Measurements from ENCODE around the gene CRTAC1. TPM values are rescaled to one million over a fixed set of nuclear protein-coding genes. Genes with fewer than 3 reads are reported as not detected.

CRTAC1 gene
- total RNA-seq, 1 experiment from 2014 or later = not detected

DNA sequence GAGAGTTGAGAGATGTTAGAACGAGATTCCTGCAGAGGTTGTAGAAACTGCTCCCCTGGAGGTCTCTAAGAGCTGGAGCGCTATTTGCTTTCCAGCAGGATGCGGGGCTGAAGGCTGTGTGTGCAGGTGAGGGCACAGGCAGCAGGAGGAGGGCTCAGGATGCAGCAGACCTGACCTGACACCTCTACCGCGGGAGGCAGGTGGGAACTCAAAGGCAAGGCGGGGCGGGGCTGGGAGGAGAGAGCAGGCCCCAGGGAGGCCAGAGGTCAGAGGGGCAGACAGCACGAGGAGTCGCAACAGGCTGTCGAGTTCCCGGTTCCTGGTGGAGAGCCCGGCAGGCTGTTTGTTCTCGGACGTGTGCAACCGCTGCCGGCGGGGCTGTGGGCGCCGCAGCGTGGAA is 7.9 kb upstream of the CRTAC1 start:
- no TSS peak for BruUV-seq (replicated peaks)
- DNase-seq (ENCODE audit: low spot score) = no peak

GRCh38 chr10:98035599-98035998 is 5.2 kb upstream of the CRTAC1 start:
- DNase-seq (ENCODE audit: low spot score) = no peak
- CTCF ChIA-PET = no interaction called here
- H3K4me1 ChIP-seq (ENCODE audit: insufficient read depth, low read length, poor library complexity, severe bottlenecking) = no peaks in the 10 kb centered on the region
- no TSS peak for BruUV-seq (replicated peaks)
- H3K27ac ChIP-seq (ENCODE audit: low read depth, low read length, poor library complexity, severe bottlenecking) = no peak overlapping the region
- TF ChIP-seq CTCF (conservative IDR thresholded peaks at IDR 0.05; ENCODE audit: low read depth, low read length) = no peak
- TF ChIP-seq EZH2 (IDR thresholded peaks at IDR 0.05; ENCODE audit: borderline replicate concordance, low read depth, low read length, poor library complexity, severe bottlenecking) = no peak
- intact Hi-C loops (cut with micrococcal nuclease; ENCODE audit: unreplicated experiment) = no loop called here
- POLR2A ChIA-PET (ENCODE audit: low non-redundant PET) = no interaction called here
- no peak overlapping the region for H3K4me3 ChIP-seq (ENCODE audit: low read depth, low read length, poor library complexity, severe bottlenecking)
- no peaks in the 10 kb centered on the region for H3K9me3 ChIP-seq (ENCODE audit: low read depth, low read length, poor library complexity, severe bottlenecking)
- no peaks in the 10 kb centered on the region for H3K36me3 ChIP-seq (ENCODE audit: insufficient read depth, low read length, poor library complexity, severe bottlenecking)
- H3K27me3 ChIP-seq (replicated peaks; ENCODE audit: insufficient read depth, low read depth, low read length, poor library complexity) = peaks cover 100% of the 10 kb centered on the region

More for the DNA sequence above, 7.9 kb upstream of the CRTAC1 start:
- ChIA-PET POLR2A (ENCODE audit: low non-redundant PET) (no interaction called here), CTCF (interaction anchor here (1.4 kb wide), 1 partner anchor 10 kb away, joined by 3 read pairs; no protein-coding TSS in a partner anchor)
- no peaks in the 10 kb centered on the region for H3K9me3 ChIP-seq (ENCODE audit: low read depth, low read length, poor library complexity, severe bottlenecking)
- no peaks in the 10 kb centered on the region for H3K36me3 ChIP-seq (ENCODE audit: insufficient read depth, low read length, poor library complexity, severe bottlenecking)
- H3K4me1 ChIP-seq (ENCODE audit: insufficient read depth, low read length, poor library complexity, severe bottlenecking) = no peaks in the 10 kb centered on the region
- H3K27ac ChIP-seq (ENCODE audit: low read depth, low read length, poor library complexity, severe bottlenecking) = no peak overlapping the region
- TF ChIP-seq CTCF (conservative IDR thresholded peaks at IDR 0.05; ENCODE audit: low read depth, low read length) (no peak), EZH2 (IDR thresholded peaks at IDR 0.05; ENCODE audit: borderline replicate concordance, low read depth, low read length, poor library complexity, severe bottlenecking) (peak; percentile 76)
- intact Hi-C loops (cut with micrococcal nuclease; ENCODE audit: unreplicated experiment) = no loop called here
- H3K27me3 ChIP-seq (replicated peaks; ENCODE audit: insufficient read depth, low read depth, low read length, poor library complexity) = peaks cover 97% of the 10 kb centered on the region
- no peak overlapping the region for H3K4me3 ChIP-seq (ENCODE audit: low read depth, low read length, poor library complexity, severe bottlenecking)

GRCh38 chr10:98033515-98033914 is 3.1 kb upstream of the CRTAC1 start:
- POLR2A ChIA-PET (ENCODE audit: low non-redundant PET) = no interaction called here
- intact Hi-C loops (cut with micrococcal nuclease; ENCODE audit: unreplicated experiment) = no loop called here
- Histone ChIP-seq H3K36me3 (ENCODE audit: insufficient read depth, low read length, poor library complexity, severe bottlenecking) (no peaks in the 10 kb centered on the region), H3K27ac (ENCODE audit: low read depth, low read length, poor library complexity, severe bottlenecking) (no peak overlapping the region), H3K4me1 (ENCODE audit: insufficient read depth, low read length, poor library complexity, severe bottlenecking) (peaks cover 9% of the 10 kb centered on the region), H3K27me3 (replicated peaks; ENCODE audit: insufficient read depth, low read depth, low read length, poor library complexity) (peaks cover 100% of the 10 kb centered on the region), H3K9me3 (ENCODE audit: low read depth, low read length, poor library complexity, severe bottlenecking) (no peaks in the 10 kb centered on the region), H3K4me3 (ENCODE audit: low read depth, low read length, poor library complexity, severe bottlenecking) (no peak overlapping the region)
- no peak for TF ChIP-seq CTCF (conservative IDR thresholded peaks at IDR 0.05; ENCODE audit: low read depth, low read length)
- TF ChIP-seq EZH2 (IDR thresholded peaks at IDR 0.05; ENCODE audit: borderline replicate concordance, low read depth, low read length, poor library complexity, severe bottlenecking) = no peak
- CTCF ChIA-PET = interaction anchor here (0.6 kb wide), 1 partner anchor 168 kb away, joined by 4 read pairs; no protein-coding TSS in a partner anchor
- no TSS peak for BruUV-seq (replicated peaks)
- no peak for DNase-seq (ENCODE audit: low spot score)
